ENCODE results near the gene CDC14A.

GRCh38 chr1:100456880-100457279 lies 104.6 kb downstream of the CDC14A start:
- TF ChIP-seq CTCF (IDR thresholded peaks at IDR 0.05; ENCODE audit: low read depth, low read length, poor library complexity, severe bottlenecking), result no peak
- TF ChIP-seq EZH2phosphoT487 (IDR thresholded peaks at IDR 0.05; ENCODE audit: borderline replicate concordance, low read length), result no peak

Measured in DOHH2 (cell line).